ENCODE results near the gene CFAP100.

Gene CFAP100

DNA sequence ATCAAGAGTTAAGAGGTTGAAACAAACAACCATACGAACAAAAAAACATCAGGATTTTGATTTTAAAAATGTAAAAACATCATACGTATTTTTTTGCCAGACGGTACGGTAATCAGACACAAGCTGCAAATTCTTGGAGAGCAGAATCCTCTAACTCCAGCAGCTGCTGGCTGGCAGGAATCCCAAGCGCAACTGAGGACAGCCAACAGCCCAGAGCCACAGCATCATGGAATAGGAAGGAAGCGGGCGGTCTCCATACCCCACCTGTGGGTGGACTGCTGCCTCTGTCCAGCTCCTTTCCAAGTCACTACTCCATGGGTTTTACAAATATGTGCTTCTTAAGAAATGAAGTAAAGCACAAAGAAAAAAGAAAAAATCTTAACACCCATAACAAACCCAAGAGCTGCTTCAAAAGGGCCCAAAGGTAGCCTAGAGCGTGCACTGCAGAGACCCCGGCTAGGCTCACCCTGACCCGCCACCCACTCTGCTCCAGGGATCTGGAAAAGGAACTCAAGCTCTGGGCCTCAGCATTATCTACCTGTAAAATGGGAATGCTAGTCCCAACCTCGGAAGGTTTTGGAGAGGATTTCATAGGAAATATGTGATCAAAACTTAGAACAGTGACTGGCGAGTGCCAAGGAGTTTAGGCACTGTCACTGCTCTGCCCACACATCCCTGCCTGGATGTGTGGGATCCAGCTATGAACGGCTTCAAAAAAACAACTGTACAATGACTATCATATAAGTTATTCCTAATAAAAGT is 47.6 kb downstream of the CFAP100 start:
- DNase-seq (ENCODE audit: low read depth) = no peak

GRCh38 chr3:126442856-126443242 is 48.1 kb downstream of the CFAP100 start:
- DNase-seq (ENCODE audit: low read depth) = no peak

- no peak for DNase-seq (ENCODE audit: low read depth)
These were observed 50.8 kb downstream of the CFAP100 start for GRCh38 chr3:126445506-126445905.

DNA sequence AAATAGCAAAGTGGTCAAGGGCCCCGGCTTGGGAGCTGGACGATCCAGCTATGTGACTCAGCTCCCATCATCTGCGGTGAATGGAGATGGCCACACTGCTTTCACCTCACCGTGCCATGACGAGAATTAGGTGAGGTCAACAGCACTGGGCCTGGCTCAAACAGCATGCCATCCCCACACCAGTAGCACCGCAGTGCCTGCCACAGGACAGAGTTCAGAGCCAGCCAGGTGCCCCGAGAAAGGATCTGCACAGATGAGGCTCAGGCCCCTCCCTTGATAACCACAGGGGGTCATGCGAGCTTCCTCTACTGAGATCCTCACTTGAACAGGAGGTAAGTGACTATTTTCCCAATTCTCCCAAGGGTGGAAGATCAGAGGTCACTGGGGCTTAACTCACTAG is 51.6 kb downstream of the CFAP100 start:
- DNase-seq (ENCODE audit: low read depth) = no peak

- DNase-seq (ENCODE audit: low read depth) = no peak
These were observed 52.1 kb downstream of the CFAP100 start for GRCh38 chr3:126446791-126447190.

DNA sequence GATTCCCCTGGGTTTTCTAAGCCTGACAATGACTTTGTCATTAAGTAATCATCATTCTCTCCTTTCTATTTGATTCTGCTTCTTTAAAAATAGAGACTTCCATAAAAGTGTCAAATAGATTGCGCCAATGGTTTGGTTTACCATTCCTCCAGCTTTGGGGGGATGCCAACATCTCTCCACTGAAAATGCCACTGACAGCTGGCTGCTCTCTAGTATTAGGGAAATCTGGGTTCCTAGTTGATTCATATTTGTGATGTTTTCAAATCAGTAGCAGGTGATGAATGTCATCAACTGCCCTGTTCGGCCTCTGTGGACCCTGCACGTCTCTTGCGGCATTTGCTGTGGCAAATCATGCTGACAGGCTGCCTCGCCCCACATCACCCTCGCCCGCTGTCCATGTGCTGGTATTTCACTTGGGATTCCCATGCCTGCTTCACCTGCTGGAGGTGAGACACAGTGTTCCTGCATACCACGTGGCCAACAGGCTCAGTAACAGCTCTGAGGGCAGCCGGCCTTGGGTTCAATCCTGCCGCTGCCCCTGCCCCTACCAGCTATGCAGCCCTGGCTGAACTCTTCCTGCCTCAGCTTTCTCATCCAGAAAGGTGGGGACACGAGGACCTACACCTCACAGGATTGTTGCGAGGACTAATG is 52.9 kb downstream of the CFAP100 start:
- DNase-seq (ENCODE audit: low read depth) = no peak

GRCh38 chr3:126448136-126448892 is 53.6 kb downstream of the CFAP100 start:
- no peak for DNase-seq (ENCODE audit: low read depth)

- DNase-seq (ENCODE audit: low read depth) = no peak
These were observed 54.1 kb downstream of the CFAP100 start for GRCh38 chr3:126448893-126449180.

GRCh38 chr3:126449621-126450051 is 54.9 kb downstream of the CFAP100 start:
- DNase-seq (ENCODE audit: low read depth) = no peak

DNA sequence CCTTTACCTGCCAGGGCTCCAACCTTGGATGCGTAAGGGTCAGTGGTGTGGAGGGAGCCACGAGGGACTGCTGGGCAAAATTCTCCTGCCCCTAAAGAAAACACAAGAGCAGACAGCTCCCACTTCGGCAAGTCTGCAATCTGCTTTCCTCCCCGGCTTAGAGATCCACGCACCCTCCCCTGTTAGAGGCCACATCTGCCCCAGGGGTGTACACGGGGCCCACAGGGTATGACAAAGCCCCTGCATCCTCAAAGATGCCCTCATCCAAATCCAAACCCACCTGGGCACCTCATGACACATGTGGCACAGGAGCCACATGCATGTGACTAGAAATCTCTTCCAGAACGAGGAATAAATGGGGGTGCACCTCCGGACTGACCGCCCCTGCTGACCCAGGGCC is 55.5 kb downstream of the CFAP100 start:
- no peak for DNase-seq (ENCODE audit: low read depth)

DNA sequence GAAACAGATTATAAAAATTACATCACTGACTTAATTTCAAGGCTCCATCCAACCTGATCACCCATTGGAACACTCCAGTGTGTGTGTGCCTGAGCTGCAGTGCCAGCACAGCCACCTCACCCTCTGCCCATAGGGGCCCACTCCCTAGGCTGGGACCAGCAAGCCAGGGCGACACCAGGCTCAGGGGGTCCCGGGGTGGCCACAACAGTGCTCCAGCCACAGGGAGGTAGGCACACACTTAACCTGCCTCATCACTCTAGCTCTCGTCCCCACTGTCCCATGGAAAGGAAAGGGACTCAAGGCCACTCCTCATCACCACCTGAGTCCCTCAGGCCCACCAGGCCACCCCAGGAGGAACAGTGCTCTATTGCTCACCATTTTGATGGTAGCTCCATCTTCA is 56.0 kb downstream of the CFAP100 start:
- DNase-seq (ENCODE audit: low read depth) = no peak

DNA sequence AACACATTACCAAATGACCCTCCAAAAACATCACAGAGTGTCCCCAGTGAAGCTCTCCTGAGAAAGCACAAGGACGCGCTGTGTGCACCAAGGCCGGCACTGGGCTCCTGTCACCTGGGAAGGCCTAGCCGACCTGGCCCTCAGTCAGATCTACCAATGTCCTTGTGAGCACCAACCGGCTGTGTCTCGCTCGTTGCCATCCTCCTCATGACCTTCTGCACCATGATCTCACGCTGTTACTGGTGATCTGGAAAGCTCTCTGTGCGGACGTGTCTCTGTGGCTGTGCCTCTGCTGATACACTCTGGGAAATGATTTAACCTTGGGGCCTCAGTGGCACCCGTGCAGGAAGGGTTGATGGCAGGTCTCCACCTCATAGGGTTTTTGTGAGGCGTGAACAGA is 56.8 kb downstream of the CFAP100 start:
- no peak for DNase-seq (ENCODE audit: low read depth)

- no peak for DNase-seq (ENCODE audit: low read depth)
These were observed 57.5 kb downstream of the CFAP100 start for GRCh38 chr3:126452213-126452612.

DNA sequence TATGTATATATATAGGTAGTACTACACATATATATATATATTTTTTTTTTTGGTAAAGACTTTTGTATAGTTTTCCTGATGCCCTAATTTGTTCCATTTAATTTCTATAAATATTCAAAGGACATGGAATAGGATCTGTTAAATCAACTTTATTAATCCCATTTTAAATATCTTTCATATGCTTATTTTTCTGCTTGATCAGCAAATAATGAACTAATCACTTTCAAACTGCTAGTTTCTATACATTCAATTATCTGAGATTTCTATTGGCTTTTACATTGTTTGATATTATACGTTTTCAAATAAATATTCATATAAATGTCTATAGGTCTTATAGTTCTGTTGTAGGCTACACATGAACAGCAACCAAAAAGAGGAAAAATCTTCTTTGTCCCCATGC is 59.3 kb downstream of the CFAP100 start:
- no peak for DNase-seq (ENCODE audit: low read depth)

DNA sequence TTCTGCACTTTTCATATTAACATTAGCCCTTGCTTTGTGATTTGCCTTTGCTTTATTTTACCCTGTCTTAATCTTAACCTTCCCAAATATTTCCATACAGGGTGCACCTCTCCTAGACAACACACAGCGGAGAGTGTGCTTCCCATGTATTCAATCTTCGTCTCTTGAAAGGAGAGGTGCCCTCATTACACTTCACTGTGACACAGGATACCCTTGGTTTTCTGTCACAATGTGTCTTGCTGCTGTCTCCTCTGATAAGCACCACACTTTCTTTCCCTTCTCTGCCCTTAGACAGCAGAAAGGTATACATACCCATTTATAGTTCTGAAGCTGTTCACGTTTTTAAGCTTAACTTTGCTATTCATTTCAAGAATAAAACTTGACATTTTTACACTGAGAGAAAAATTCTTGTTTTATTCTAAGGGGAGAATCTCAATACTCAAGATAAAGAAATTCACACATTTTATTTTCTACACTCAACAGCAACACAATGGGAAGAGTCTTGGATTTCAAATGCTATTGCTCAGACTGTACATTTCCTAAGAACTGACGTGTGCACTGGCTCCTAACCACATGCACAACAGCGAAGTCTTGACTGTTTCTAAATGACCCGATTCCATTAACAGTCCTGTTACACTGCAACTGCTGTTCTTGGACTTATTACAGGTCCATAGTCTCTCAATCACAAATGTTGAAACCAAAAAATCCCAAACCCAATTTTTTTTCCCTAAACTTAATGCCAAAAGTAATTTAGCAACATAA is 59.9 kb downstream of the CFAP100 start:
- no peak for DNase-seq (ENCODE audit: low read depth)

- DNase-seq (ENCODE audit: low read depth) = no peak
These were observed 61.5 kb downstream of the CFAP100 start for GRCh38 chr3:126456211-126456610.

- no peak for DNase-seq (ENCODE audit: low read depth)
These were observed 62.2 kb downstream of the CFAP100 start for GRCh38 chr3:126456766-126457388.

GRCh38 chr3:126459111-126459762 is 64.5 kb downstream of the CFAP100 start:
- DNase-seq (ENCODE audit: low read depth) = no peak

- no peak for DNase-seq (ENCODE audit: low read depth)
These were observed 65.0 kb downstream of the CFAP100 start for GRCh38 chr3:126459763-126460127.

GRCh38 chr3:126460381-126460780 is 65.7 kb downstream of the CFAP100 start:
- DNase-seq (ENCODE audit: low read depth) = no peak

DNA sequence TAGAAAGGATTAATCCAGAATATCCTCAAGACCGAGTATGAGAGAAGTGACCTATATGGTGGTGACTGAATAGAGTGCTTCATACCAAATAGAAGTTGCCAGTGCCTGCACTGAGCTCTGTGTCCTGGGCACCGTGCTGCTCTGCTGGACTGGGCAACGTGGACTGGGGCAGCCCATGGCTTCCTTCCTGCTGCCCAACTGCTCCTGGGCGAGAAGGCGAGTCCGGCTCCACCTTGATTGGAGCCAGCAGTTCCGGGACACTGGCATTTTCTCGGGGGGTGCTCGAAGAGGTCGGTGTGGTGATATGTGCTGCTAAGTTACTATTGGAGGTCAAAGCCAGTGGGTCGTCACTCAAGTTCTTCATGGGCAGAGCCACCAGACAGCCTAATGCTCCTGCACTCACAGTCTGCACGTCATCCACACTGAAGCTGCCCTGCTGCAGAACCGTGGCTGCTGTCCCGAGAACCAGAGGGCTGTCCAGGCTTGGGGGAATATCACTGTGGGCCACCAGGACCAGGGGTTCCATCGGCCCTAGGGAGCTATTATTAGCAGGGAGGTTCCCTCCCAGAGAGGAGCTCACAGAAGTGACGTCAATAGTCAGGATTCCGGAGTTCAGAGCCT is 66.9 kb downstream of the CFAP100 start:
- DNase-seq (ENCODE audit: low read depth) = no peak

Data from T-helper 22 cell (primary cell).